Measurements from ENCODE around the gene ACTL10.

Gene ACTL10

DNA sequence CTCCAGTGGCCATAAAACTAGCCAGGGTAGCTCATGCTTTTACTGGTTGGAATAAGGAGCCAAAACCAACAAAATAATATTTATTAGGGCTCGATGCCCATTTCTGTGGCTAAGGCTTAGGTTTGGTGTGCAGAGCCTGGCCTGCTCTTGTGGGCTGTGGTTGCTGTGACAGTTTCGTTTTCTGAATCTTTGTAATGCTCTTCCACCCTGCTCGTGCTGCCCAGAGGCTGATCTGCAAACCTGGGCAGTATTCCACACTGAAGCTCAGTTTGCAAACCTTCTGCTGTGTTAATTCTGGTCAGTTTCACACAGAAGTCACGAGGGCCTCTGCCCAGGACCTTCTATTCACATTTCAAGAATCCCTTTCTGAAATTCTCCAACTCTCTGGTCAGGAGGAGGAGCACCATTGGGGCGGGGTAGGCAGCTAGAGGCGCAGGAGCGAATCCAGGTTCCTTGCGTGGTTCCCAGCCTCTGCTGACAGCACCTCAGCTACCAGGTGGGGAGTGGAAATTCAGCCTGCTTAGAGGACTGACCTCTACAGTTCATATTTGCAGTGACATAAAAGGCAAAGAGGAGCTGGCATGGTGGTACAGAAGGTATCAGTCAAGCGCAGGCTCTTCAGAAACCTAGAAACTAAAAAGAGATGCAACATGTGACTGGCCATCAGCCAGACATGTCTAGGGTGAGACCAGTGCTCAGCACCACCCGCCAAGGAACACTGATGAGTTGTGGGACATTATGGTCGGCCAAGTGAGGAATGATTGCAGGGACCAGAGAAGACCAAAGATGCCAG is 18.9 kb upstream of the ACTL10 start:
- DNase-seq (ENCODE audit: insufficient read length, low spot score) (peak; percentile 51), FAIRE-seq (peak; percentile 56)
- TF ChIP-seq POLR2A (IDR thresholded peaks at IDR 0.05; ENCODE audit: low read depth, low read length) (no peak), POU2F2 (IDR thresholded peaks at IDR 0.05; ENCODE audit: low read depth, low read length) (no peak), TAF1 (IDR thresholded peaks at IDR 0.05; ENCODE audit: low read depth, low read length) (no peak), SPI1 (IDR thresholded peaks at IDR 0.05; ENCODE audit: low read depth, low read length) (no peak), PAX5 (IDR thresholded peaks at IDR 0.05; ENCODE audit: insufficient read depth, low read length, severe bottlenecking) (no peak), POLR2AphosphoS5 (IDR thresholded peaks at IDR 0.05; ENCODE audit: low read depth, low read length) (no peak)

DNA sequence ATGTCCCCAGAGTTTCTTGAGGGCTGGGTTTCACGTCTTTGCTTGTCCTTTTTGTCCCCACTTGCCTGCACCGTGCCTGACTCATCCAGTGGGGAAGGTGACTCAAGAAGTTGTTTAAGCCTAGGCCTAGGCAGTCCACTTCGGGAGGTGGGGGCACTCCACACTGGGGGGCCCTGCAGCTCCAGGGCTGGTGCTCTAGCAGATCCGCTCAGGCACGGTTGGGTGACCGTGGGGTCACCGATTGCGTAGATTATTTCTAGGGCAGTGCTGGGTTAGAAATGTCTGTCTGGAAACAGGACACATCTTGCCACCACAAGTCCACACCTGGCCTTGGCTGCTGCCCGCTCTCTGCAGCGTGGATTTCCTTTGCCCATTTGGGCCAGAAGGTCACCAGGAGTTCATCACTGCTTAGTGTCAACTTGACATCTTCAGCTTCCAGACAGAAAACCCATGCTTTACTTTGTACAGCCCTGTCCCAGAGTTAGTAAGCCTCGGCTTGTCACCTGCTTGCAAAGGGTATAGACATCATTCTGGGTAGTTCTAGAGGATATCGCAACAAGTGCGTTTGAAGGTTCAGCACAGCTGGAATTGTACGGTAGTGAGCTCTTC is 18.2 kb upstream of the ACTL10 start:
- FAIRE-seq = no peak
- no peak for TF ChIP-seq TAF1 (IDR thresholded peaks at IDR 0.05; ENCODE audit: low read depth, low read length)
- TF ChIP-seq PAX5 (IDR thresholded peaks at IDR 0.05; ENCODE audit: insufficient read depth, low read length, severe bottlenecking) = no peak
- TF ChIP-seq POLR2A (IDR thresholded peaks at IDR 0.05; ENCODE audit: low read depth, low read length) = no peak
- no peak for TF ChIP-seq POLR2AphosphoS5 (IDR thresholded peaks at IDR 0.05; ENCODE audit: low read depth, low read length)
- no peak for TF ChIP-seq POU2F2 (IDR thresholded peaks at IDR 0.05; ENCODE audit: low read depth, low read length)
- no peak for TF ChIP-seq SPI1 (IDR thresholded peaks at IDR 0.05; ENCODE audit: low read depth, low read length)
- DNase-seq (ENCODE audit: insufficient read length, low spot score) = no peak

DNA sequence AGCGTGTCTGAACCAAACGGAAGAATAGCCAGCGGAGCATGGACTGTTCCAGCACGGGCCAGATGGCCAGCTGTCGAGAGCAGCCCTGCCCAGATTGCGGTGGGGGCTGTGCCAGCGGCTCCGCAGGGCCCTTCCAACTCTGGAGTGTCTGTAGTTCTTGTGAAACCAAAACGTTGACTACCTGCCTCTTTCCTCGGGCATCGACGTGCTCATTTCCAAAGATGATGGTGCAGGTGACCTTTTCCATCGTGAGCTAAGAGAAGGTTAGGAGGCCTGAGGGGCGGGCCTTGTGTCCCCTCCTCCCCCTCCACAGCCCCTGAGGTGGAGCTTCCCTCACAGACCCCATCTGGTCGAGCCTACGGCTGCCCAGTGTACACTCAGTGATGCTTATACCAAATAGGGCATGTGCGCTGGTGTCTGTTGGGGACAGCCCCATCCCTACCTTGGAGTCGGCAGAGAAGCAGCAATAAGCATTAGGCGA is 17.5 kb upstream of the ACTL10 start:
- TF ChIP-seq POU2F2 (IDR thresholded peaks at IDR 0.05; ENCODE audit: low read depth, low read length) = no peak
- no peak for FAIRE-seq

DNA sequence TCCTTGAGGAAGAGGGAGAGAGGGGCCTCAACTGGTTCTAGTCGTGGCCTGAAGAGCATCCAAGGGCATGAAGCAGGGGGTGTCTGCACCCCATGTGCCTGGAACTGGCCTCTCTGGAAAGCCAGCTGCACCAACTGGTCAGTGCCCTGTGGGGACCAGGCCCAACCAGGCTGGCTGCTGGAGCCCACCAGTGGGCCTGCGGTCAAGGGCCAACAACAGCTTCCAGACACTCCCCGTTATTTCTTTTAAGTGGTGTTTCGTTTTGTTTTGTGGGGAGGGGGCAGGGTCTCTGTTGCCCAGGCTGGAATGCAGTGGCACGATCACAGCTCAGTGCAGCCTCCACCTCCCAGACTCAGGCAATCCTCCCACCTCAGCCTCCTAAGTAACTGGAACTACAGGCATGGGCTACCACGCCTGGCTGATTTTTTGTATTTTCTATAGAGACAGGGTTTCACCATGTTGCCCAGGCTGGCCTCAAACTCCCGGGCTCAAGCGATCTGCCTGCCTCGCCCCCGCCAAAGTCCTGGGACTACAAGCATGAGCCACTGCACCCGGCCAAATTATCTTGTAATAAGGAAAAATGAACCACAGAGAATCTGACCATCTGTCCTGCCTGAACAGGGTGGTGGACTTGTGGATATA is 16.5 kb upstream of the ACTL10 start:
- FAIRE-seq (no peak), DNase-seq (ENCODE audit: insufficient read length, low spot score) (no peak)
- TF ChIP-seq TAF1 (IDR thresholded peaks at IDR 0.05; ENCODE audit: low read depth, low read length) = no peak
- no peak for TF ChIP-seq POLR2AphosphoS5 (IDR thresholded peaks at IDR 0.05; ENCODE audit: low read depth, low read length)
- no peak for TF ChIP-seq SPI1 (IDR thresholded peaks at IDR 0.05; ENCODE audit: low read depth, low read length)

More for the DNA sequence above, 17.5 kb upstream of the ACTL10 start:
- no peak for DNase-seq (ENCODE audit: insufficient read length, low spot score)

DNA sequence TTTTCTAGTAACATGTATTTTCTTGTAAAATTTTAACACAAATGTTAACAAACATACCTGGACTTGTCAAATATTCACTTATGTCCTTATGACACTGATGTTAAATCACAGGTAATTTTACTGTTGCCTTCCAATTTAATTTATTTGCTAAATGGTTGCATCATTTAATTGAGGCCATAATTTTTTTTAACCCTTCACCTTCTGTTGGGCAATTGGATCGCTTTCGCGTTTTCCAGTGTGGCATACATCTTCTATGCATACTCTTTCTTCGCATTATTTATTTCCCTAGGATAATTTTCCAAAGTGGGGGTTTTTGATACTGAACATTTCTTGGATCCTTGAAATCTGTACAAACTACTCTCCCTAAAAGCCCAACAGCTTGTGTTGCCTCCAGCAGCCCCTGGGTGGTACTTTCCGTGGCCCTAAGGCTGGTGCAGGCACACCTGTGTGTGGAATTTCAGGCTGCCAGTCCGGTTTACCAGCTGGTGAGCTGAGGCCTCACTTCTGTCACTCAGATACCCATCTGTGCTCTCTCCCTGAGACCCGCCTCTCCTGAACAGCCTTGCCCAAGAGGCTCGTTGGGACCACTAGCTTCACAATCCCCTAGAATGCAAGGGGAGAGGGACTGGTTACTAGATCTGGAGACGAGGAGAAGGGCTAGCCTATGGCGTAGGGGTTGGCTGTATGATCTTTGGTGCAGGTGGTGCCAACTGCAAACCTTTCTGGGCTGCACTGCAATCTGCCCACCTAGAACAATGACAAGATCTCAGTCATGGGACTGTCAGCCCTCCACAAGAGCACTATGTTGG is 15.8 kb upstream of the ACTL10 start:
- FAIRE-seq (no peak), DNase-seq (ENCODE audit: insufficient read length, low spot score) (no peak)
- TF ChIP-seq PAX5 (IDR thresholded peaks at IDR 0.05; ENCODE audit: insufficient read depth, low read length, severe bottlenecking) (no peak), POLR2A (IDR thresholded peaks at IDR 0.05; ENCODE audit: low read depth, low read length) (no peak), TAF1 (IDR thresholded peaks at IDR 0.05; ENCODE audit: low read depth, low read length) (no peak), POLR2AphosphoS5 (IDR thresholded peaks at IDR 0.05; ENCODE audit: low read depth, low read length) (no peak), SPI1 (IDR thresholded peaks at IDR 0.05; ENCODE audit: low read depth, low read length) (no peak), POU2F2 (IDR thresholded peaks at IDR 0.05; ENCODE audit: low read depth, low read length) (no peak)

DNA sequence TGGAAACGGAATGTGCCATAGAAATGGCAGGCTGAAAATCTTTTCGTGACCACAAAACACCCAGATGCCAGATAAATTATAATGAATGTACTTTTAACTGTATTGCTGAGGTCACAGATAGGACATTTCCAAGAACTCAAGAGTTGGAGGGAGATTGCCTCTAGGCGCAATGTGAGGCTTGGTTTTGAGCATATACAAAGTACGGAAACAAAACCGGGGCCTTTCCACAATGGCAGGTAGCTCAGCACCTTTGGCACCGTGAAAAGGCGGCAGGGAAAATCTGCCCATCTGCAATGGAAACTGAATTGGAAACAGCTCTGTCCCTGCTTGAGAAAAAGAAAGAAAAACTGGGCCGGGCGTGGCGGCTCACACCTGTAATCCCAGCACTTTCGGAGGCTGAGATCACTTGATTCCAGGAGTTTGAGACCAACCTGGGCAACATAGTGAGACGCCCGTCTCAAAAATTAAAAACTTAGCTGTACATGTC is 15.1 kb upstream of the ACTL10 start:
- DNase-seq (ENCODE audit: insufficient read length, low spot score) (no peak), FAIRE-seq (no peak)
- TF ChIP-seq TAF1 (IDR thresholded peaks at IDR 0.05; ENCODE audit: low read depth, low read length) = no peak
- no peak for TF ChIP-seq POLR2A (IDR thresholded peaks at IDR 0.05; ENCODE audit: low read depth, low read length)
- no peak for TF ChIP-seq PAX5 (IDR thresholded peaks at IDR 0.05; ENCODE audit: insufficient read depth, low read length, severe bottlenecking)
- no peak for TF ChIP-seq SPI1 (IDR thresholded peaks at IDR 0.05; ENCODE audit: low read depth, low read length)
- TF ChIP-seq POLR2AphosphoS5 (IDR thresholded peaks at IDR 0.05; ENCODE audit: low read depth, low read length) = no peak
- TF ChIP-seq POU2F2 (IDR thresholded peaks at IDR 0.05; ENCODE audit: low read depth, low read length) = no peak

DNA sequence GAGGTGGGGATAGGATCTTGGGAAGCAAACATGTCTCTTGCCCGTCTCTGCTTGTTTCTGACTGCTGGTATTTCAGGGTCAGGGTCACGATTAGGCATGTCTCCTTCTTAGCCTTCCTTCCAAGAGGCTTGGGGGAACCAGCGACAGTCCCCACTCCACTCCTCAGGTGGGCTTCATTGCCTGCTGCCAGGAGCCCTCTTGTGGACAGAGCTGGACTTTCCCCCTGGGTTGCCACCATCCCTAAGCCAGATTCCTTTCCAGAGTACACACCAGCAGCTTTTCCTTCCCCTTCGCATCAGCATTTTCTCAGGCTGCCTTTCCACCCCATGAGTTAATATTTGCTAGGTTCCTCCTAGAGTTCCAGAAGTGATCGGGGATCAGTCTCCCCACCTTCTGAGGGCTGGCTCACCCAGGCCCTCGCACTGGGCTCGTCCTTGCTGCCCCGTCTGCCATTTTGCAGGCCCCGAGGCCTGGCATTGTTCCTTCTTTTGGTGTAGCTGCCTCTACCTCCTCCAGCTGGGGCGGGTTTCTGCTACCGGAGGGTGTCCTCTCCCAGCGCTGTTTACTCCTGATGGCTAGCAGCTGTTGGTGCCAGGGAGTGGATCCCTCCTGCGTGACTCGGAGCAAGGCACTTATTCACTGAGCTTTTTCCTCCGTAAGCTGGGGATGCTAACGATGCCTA is 13.4 kb upstream of the ACTL10 start:
- peak; percentile 73 for DNase-seq (ENCODE audit: insufficient read length, low spot score)
- TF ChIP-seq SPI1 (IDR thresholded peaks at IDR 0.05; ENCODE audit: low read depth, low read length) (no peak), TAF1 (IDR thresholded peaks at IDR 0.05; ENCODE audit: low read depth, low read length) (no peak), PAX5 (IDR thresholded peaks at IDR 0.05; ENCODE audit: insufficient read depth, low read length, severe bottlenecking) (no peak), POLR2AphosphoS5 (IDR thresholded peaks at IDR 0.05; ENCODE audit: low read depth, low read length) (no peak), POLR2A (IDR thresholded peaks at IDR 0.05; ENCODE audit: low read depth, low read length) (no peak), POU2F2 (IDR thresholded peaks at IDR 0.05; ENCODE audit: low read depth, low read length) (no peak)
- FAIRE-seq = peak; percentile 55

DNA sequence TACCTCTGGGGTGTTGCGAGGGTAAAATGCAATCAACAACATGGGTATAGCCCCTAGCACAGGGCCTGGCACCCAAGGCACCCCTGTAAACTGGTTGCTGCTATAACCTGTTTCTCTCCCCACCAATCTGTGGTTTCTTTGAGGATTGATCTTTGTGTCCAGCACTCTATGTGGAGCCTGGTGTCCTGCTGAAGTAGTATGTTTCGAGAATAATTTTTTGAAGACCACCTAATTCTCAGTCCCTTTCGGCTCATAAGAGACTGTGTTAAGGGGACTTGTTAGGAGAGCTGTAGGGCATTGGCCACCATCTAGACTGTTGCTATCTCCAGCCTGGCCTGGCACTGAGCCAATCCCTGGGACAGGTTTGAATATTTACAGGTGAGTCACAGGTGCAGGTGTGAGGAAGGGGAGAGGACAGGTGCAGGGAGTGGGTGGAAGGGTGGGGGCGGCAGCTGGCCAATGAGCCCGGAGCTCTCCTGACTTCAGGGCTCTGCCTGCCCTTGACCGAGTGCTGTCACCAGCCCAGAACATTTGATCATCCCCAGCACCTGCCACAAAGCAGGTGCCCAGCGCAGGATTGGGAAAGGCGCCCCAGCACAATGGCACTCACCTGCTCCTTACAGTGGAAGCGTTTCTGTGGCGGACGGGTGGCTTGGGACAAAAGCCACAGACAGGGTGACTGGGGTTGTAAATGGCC is 12.7 kb upstream of the ACTL10 start:
- DNase-seq (ENCODE audit: insufficient read length, low spot score) (no peak), FAIRE-seq (no peak)
- no peak for TF ChIP-seq POLR2A (IDR thresholded peaks at IDR 0.05; ENCODE audit: low read depth, low read length)
- TF ChIP-seq TAF1 (IDR thresholded peaks at IDR 0.05; ENCODE audit: low read depth, low read length) = no peak
- no peak for TF ChIP-seq SPI1 (IDR thresholded peaks at IDR 0.05; ENCODE audit: low read depth, low read length)
- no peak for TF ChIP-seq POU2F2 (IDR thresholded peaks at IDR 0.05; ENCODE audit: low read depth, low read length)
- no peak for TF ChIP-seq PAX5 (IDR thresholded peaks at IDR 0.05; ENCODE audit: insufficient read depth, low read length, severe bottlenecking)
- no peak for TF ChIP-seq POLR2AphosphoS5 (IDR thresholded peaks at IDR 0.05; ENCODE audit: low read depth, low read length)

Measured in GM12891 (cell line).